Mucosa of descending colon (tissue), 3 donors: ENCODE data around the gene FOXB2. TPM values are rescaled to one million over a fixed set of nuclear protein-coding genes. Genes with fewer than 3 reads are reported as not detected.

Source experiments
- ATAC-seq: fragments of 200-7000 bp; cut with Tn5 transposase; one replicate; pipeline ENCODE4 v1.9.1; 2020; ENCODE audit warnings: mild to moderate bottlenecking, moderate library complexity
- DNase-seq, 3 donors: peaks; one replicate each; pipeline ENCODE4 v3.0.0-alpha.2; 2020
- H3K36me3 ChIP-seq: fragments of 200-600 bp; one replicate; pipeline ENCODE4 v1.8.0; 2021; ENCODE audit warnings: low read depth, mild to moderate bottlenecking
- H3K4me1 ChIP-seq: fragments of 200-600 bp; one replicate; pipeline ENCODE4 v1.8.0; 2021; ENCODE audit warnings: low read depth, mild to moderate bottlenecking
- H3K4me3 ChIP-seq: fragments of 200-600 bp; one replicate; pipeline ENCODE4 v1.8.0; 2021; ENCODE audit warnings: mild to moderate bottlenecking
- H3K9me3 ChIP-seq: fragments of 200-600 bp; one replicate; pipeline ENCODE4 v1.8.0; 2021; ENCODE audit warnings: mild to moderate bottlenecking
- intact Hi-C, 2 donors: fragments of 100-400 bp; cut with DNase I in 1 of 2; cut with micrococcal nuclease in 1 of 2; formaldehyde crosslinking; loops; one replicate each; pipeline versions ENCODE4 v1.11.0 to v1.11.1; 2022; cut with DNase I, micrococcal nuclease
- total RNA-seq, 3 donors: library from RNA; stranded (reverse); fragmentation: NEBNext Ultra II Directional in 2 of 3; extraction: Animal tissue kit (Norgen Biotek cat#: 25700) in 2 of 3; gene quantifications; one replicate each; pipeline versions ENCODE4 v1.2.1 to v1.2.4, GENCODE V29; 2021 to 2023
- TF ChIP-seq, protein P1 (sequence below): fragments of 200-600 bp; IDR thresholded peaks from one replicate; pipeline ENCODE4 v1.8.0; 2022; ENCODE audit warnings: antibody characterized with exemption, mild to moderate bottlenecking
- donor health status: DM: no; HTN: no; CAD: no; lungs with moderate emphysema.
- donor health status: DM: no; HTN: no; CAD: no.
- donor health status: DM: no; HTN: yes; CAD: no.

The FOXB2 gene
- total RNA-seq, 3 donors from 2014 or later, result not detected

DNA sequence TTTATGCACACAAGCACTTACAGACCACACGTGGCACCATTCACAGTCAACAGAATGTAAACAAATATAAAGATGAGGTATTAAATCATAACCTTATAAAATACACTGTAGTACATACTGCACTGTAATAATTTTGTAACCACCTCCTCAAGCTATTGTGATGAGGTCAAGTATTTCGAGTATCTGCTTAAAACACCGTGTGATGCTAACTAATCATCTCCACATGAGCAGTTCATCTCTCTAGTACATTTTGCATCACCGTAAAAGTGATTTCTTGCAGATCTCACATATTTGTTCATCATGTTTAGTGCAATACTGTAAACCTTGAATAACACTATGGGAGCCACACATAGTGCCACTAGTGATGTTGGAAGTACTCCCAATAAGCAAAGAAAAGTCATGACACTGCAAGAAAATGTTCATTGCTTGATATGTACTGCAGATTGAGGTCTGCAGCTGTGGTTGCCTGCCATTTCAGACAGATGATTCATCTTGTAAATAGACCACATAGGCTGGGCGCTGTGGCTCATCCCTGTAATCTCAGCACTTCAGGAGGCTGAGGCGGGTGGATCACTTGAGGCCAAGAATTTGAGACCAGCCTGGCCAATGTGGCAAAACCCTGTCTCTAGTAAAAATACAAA is 44.3 kb downstream of the FOXB2 start:
- ATAC-seq (no peak), DNase-seq (no peak)
- intact Hi-C loops, result no loop called here
- no peak overlapping the region for H3K4me3 ChIP-seq
- H3K36me3 ChIP-seq, result no peaks in the 10 kb centered on the region
- no peaks in the 10 kb centered on the region for H3K9me3 ChIP-seq
- TF ChIP-seq, protein P1, sequence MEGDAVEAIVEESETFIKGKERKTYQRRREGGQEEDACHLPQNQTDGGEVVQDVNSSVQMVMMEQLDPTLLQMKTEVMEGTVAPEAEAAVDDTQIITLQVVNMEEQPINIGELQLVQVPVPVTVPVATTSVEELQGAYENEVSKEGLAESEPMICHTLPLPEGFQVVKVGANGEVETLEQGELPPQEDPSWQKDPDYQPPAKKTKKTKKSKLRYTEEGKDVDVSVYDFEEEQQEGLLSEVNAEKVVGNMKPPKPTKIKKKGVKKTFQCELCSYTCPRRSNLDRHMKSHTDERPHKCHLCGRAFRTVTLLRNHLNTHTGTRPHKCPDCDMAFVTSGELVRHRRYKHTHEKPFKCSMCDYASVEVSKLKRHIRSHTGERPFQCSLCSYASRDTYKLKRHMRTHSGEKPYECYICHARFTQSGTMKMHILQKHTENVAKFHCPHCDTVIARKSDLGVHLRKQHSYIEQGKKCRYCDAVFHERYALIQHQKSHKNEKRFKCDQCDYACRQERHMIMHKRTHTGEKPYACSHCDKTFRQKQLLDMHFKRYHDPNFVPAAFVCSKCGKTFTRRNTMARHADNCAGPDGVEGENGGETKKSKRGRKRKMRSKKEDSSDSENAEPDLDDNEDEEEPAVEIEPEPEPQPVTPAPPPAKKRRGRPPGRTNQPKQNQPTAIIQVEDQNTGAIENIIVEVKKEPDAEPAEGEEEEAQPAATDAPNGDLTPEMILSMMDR, result no peak
- H3K4me1 ChIP-seq, result no peaks in the 10 kb centered on the region

DNA sequence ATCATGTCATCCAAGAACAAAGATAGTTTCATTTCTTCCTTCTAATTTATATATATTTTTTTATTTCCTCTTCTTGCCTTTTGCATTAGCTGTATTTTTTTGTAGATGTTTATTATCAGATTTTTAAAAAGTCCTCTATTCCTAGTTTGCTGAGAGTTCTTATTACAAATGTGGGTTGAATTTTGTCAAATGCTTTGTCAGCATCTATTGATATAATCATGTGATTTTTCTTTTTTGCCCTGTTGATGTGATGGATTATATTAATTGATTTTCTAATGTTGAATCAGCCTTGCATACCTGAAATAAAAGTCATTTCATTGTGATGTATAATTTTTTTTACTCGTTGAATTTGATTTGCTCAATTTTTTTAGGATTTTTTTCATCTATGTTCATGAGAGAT is 46.9 kb downstream of the FOXB2 start:
- DNase-seq (no peak), ATAC-seq (no peak)
- no peaks in the 10 kb centered on the region for H3K36me3 ChIP-seq
- no peaks in the 10 kb centered on the region for H3K9me3 ChIP-seq
- no peak overlapping the region for H3K4me3 ChIP-seq
- intact Hi-C loops, result no loop called here
- H3K4me1 ChIP-seq, result no peaks in the 10 kb centered on the region
- TF ChIP-seq, protein P1, result no peak

Other genes starting within 250 kb of the FOXB2 start
- 100 to 1,000 TPM in 1 of 3 donors, 10 to 100 TPM in 2; 48.2 to 437 (median 62.4) TPM for gene PRUNE2, start 113.5 kb upstream of the FOXB2 start, total RNA-seq
- gene VPS13A, start 157.9 kb downstream of the FOXB2 start, total RNA-seq, result 10 to 100 TPM; 48.7 to 62.6 (median 49.2) TPM